ENCODE results near the gene IBSP. TPM values are rescaled to one million over a fixed set of nuclear protein-coding genes. Genes with fewer than 3 reads are reported as not detected.

Gene IBSP
- total RNA-seq, 1 experiment from 2014 or later: not detected

- Histone ChIP-seq H3K27ac (no peak overlapping the region), H2AFZ (no peak overlapping the region), H3K4me2 (no peak overlapping the region), H3F3A (ENCODE audit: insufficient read depth, low read depth) (no peaks in the 10 kb centered on the region), H3K9me3 (ENCODE audit: insufficient read depth, low read depth) (no peaks in the 10 kb centered on the region), H3K79me2 (ENCODE audit: low read depth) (no peaks in the 10 kb centered on the region), H3K4me1 (replicated peaks; ENCODE audit: insufficient read depth) (no peaks in the 10 kb centered on the region), H3K9me2 (ENCODE audit: insufficient read depth) (no peaks in the 10 kb centered on the region), H4K20me1 (ENCODE audit: insufficient read depth) (no peaks in the 10 kb centered on the region), H3K36me3 (ENCODE audit: low read depth) (no peaks in the 10 kb centered on the region), H3K4me3 (no peak overlapping the region), H3K27me3 (ENCODE audit: insufficient read depth, low read depth) (no peaks in the 10 kb centered on the region)
- BruUV-seq (replicated peaks): no TSS peak
- no peak for TF ChIP-seq EZH2 (IDR thresholded peaks at IDR 0.05; ENCODE audit: low read depth)
- TF ChIP-seq CTCF (conservative IDR thresholded peaks at IDR 0.05): no peak
- POLR2A ChIA-PET (ENCODE audit: unreplicated experiment): no interaction called here
- no peak for DNase-seq
- CTCF ChIA-PET: no interaction called here
- intact Hi-C loops (cut with micrococcal nuclease; ENCODE audit: unreplicated experiment): no loop called here
These were observed 3.5 kb downstream of the IBSP start for GRCh38 chr4:87802858-87803257.

GRCh38 chr4:87803421-87803820, 4.1 kb downstream of the IBSP start:
- H3K27ac ChIP-seq: no peak overlapping the region
- no peaks in the 10 kb centered on the region for H3K9me3 ChIP-seq (ENCODE audit: insufficient read depth, low read depth)
- H3K4me3 ChIP-seq: no peak overlapping the region
- H3F3A ChIP-seq (ENCODE audit: insufficient read depth, low read depth): no peaks in the 10 kb centered on the region
- CTCF ChIA-PET: no interaction called here
- H3K36me3 ChIP-seq (ENCODE audit: low read depth): no peaks in the 10 kb centered on the region
- no peaks in the 10 kb centered on the region for H3K27me3 ChIP-seq (ENCODE audit: insufficient read depth, low read depth)
- no TSS peak for BruUV-seq (replicated peaks)
- H4K20me1 ChIP-seq (ENCODE audit: insufficient read depth): no peaks in the 10 kb centered on the region
- no peaks in the 10 kb centered on the region for H3K79me2 ChIP-seq (ENCODE audit: low read depth)
- no peak for TF ChIP-seq CTCF (conservative IDR thresholded peaks at IDR 0.05)
- no peak for TF ChIP-seq EZH2 (IDR thresholded peaks at IDR 0.05; ENCODE audit: low read depth)
- H3K4me2 ChIP-seq: no peak overlapping the region
- intact Hi-C loops (cut with micrococcal nuclease; ENCODE audit: unreplicated experiment): no loop called here
- no peak overlapping the region for H2AFZ ChIP-seq
- DNase-seq: no peak
- H3K4me1 ChIP-seq (replicated peaks; ENCODE audit: insufficient read depth): no peaks in the 10 kb centered on the region
- POLR2A ChIA-PET (ENCODE audit: unreplicated experiment): no interaction called here
- H3K9me2 ChIP-seq (ENCODE audit: insufficient read depth): no peaks in the 10 kb centered on the region

GRCh38 chr4:87804871-87805270, 5.5 kb downstream of the IBSP start:
- H3K27ac ChIP-seq: no peak overlapping the region
- no peak overlapping the region for H2AFZ ChIP-seq
- no peak for TF ChIP-seq CTCF (conservative IDR thresholded peaks at IDR 0.05)
- no peaks in the 10 kb centered on the region for H3K9me3 ChIP-seq (ENCODE audit: insufficient read depth, low read depth)
- ChIA-PET POLR2A (ENCODE audit: unreplicated experiment) (no interaction called here), CTCF (interaction anchor here (0.6 kb wide), 1 partner anchor 58 kb away, joined by 3 read pairs; no protein-coding TSS in a partner anchor)
- no peaks in the 10 kb centered on the region for H3K79me2 ChIP-seq (ENCODE audit: low read depth)
- no peaks in the 10 kb centered on the region for H3F3A ChIP-seq (ENCODE audit: insufficient read depth, low read depth)
- DNase-seq: no peak
- H3K4me3 ChIP-seq: no peak overlapping the region
- BruUV-seq (replicated peaks): no TSS peak
- no peaks in the 10 kb centered on the region for H3K9me2 ChIP-seq (ENCODE audit: insufficient read depth)
- intact Hi-C loops (cut with micrococcal nuclease; ENCODE audit: unreplicated experiment): no loop called here
- H3K4me1 ChIP-seq (replicated peaks; ENCODE audit: insufficient read depth): no peaks in the 10 kb centered on the region
- no peaks in the 10 kb centered on the region for H3K36me3 ChIP-seq (ENCODE audit: low read depth)
- no peak overlapping the region for H3K4me2 ChIP-seq
- H3K27me3 ChIP-seq (ENCODE audit: insufficient read depth, low read depth): no peaks in the 10 kb centered on the region
- no peaks in the 10 kb centered on the region for H4K20me1 ChIP-seq (ENCODE audit: insufficient read depth)
